ENCODE data around the gene NEUROD4.
"Not testable (repeated sequence)": the region's sequence is repeated elsewhere in the genome, so short reads cannot be mapped to it uniquely, and the experiment has no call there.

NEUROD4 gene

DNA sequence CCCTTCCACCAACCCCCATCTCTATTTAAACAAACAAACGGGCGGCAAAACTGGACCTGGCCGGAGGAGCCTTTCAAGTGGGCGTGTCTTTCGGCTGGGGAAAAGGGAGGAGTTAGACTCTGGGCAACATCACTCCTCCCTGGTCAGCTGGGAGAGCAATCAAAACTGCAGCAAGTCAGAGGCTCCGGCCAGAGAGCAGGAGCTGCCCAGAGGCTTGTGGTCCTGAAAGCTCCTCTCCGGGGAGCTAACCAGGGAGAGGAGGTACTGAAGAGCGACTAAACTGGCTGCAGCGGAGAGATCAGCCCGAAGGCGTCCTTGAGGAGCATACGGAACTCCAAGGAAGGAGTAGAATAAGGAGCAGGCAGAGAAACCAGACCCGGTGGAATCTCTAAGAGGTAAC, at the start of gene NEUROD4:
Gene NEUROD4 (plus strand): TSS at position 191 of the 400 bp plus-strand sequence. CDS start 6,466 bp downstream, outside the sequence.
- no peak for DNase-seq (ENCODE audit: low read depth in 2 of 2)

GRCh38 chr12:54970741-54971140, 49.0 kb upstream of the NEUROD4 start:
- DNase-seq (ENCODE audit: low read depth in 2 of 2), result no peak

DNA sequence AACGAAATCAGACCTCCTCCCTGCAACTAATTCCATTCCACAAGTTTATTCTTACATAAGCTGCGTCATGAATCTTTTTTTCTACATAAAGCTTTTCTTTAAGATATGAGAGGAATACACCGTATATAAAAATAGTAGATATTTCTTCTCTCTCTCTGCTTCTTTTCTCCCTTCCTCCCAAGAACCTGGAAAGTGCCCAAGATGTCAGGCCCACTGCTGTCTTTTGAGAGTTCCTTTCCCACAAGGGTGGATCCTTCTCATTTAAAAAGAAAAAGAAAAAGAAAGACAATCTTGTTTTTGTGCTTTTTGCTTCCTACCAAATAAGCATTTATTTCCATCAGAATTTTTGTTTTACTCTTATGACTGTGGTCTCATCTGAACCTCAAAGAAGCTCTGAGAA, 46.2 kb upstream of the NEUROD4 start:
- no peak for DNase-seq (ENCODE audit: low read depth in 2 of 2)

DNA sequence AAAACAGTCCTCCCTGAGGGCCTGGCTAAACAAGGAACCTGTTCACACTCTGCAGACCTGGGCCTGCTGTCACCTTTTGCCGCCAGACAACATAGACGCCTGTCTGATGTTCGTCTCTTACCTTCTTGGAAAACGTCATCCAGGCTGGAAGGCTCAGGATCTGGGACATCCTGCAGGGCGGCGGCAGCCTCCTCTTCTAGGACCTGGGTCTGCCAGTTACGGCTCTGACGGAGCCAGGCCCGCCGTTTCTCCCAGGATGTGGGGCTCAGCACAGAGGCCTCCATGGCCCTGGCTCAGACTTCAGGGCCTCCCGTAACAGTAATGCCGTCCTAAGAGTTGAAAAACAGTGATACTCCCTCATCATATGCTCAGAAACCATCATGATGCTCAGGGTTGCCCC, 45.5 kb upstream of the NEUROD4 start:
- no peak for DNase-seq (ENCODE audit: low read depth in 2 of 2)

DNA sequence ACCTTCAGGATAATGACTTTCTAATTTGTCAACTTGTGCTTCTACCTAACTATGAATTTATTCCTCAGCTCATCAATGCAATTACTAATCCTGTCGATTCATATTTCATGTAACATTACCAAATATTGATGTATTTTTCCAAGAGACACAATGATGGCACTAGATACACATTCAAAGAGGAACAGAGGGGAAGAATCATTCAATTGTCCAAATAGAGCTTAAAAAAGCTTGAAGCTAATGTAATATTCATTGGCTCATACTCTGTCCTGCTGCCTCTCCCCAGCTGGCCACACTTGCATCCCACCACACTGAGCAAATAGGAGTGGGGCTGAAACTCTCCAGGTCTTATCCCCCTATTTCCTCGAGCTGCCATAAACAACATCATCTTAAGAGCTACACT, 44.5 kb upstream of the NEUROD4 start:
- DNase-seq (ENCODE audit: low read depth in 2 of 2), result no peak

DNA sequence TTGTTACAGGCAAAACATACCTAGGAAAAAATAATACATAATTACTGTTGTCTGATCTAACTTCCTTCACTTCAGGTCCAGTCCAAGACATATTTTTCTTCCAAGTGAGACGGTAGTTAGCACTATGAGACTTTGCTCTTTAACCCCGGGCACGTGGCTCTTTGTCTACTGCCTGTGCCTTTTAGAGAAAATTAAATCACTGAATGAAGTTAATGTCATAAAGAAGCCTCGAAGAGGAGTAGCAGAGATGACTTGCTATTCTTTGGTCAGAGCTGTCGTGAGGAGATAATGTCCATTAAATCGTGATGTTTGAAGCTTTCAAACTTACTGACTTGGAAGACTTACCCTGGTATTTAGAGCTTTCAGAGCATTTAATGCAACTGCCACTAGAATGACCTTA, 43.9 kb upstream of the NEUROD4 start:
- DNase-seq (ENCODE audit: low read depth in 2 of 2), result no peak

DNA sequence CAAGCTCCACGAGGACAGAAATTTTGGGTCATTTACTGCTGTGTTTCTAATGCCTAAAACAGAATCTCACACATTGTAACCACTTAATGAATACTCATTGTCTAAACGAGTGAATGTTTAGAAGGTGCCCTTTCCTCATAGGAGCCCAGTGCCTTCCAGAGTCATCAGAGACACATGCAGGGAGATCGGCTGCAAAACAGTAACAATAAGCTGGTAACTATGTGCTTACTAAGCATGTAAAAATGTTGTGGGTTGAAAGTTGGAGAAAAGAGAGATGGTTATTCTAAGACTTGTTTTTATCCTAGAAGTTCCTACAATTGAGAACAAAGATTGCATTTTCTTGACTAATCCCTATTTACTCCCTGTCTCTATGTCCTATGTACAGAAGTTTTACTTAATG, 42.6 kb upstream of the NEUROD4 start:
- DNase-seq (ENCODE audit: low read depth in 2 of 2), result no peak

- no peak for DNase-seq (ENCODE audit: low read depth in 2 of 2)
Observed at GRCh38 chr12:54977857-54978256, 41.9 kb upstream of the NEUROD4 start.

- peak in 1 of 2 donors; percentile 43 for DNase-seq (ENCODE audit: low read depth in 2 of 2)
Observed at GRCh38 chr12:54980341-54980740, 39.4 kb upstream of the NEUROD4 start.

DNA sequence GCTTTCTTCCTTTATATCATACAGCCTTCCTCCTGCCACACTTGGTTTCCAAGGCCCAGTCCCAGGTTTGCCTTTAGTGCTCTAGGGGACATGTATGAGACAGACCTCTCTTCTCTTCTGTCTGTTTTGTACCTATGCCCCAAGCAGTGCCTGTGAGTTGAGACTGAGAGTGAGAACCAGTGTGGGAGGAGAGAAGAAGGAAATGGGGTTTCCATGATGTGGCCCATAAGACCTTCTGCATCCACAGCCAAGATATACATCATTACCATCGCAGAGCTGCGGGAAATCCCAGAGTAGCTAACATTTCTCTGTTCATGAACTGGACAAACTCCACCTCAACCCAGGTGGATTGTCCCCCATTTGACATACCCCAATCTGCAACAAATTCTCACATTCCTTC, 38.0 kb upstream of the NEUROD4 start:
- peak; percentile 18 to 34 for DNase-seq (ENCODE audit: low read depth in 2 of 2)

DNA sequence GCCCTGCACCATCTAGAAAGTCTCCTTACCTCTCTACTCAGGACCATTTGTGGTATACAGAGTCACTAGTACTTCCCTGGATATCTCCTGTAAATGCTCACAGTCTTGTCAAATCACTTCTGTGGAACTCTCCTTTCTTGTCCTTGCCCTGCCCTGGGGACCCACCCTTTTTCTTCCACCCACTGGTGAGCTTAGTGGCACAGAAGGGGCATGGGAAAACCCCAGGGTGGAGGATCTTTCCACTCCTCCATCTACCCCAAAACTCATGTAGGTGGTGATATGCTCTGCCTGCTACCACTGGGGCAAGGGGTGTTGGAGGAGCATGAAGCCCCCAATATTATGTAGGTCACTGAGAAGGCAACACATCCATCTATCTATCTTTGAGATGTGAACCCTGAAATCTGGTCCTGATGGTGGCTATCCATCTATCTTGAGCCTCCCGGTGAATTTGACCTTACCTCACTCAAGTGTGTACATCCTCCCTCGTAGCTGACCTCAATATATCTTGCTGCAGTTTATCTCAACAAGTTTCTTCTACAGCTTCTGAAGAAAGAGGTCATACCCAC, 36.2 kb upstream of the NEUROD4 start:
- DNase-seq (ENCODE audit: low read depth in 2 of 2), result peak in 1 of 2 donors; percentile 35

- DNase-seq (ENCODE audit: low read depth in 2 of 2), result peak; percentile 61 to 72
Observed at GRCh38 chr12:54984658-54985376, 35.0 kb upstream of the NEUROD4 start, which contains the start of gene TESPA1. Gene TESPA1 (minus strand): TSS chr12:54984762. CDS start chr12:54974562, 10,200 bp downstream.

DNA sequence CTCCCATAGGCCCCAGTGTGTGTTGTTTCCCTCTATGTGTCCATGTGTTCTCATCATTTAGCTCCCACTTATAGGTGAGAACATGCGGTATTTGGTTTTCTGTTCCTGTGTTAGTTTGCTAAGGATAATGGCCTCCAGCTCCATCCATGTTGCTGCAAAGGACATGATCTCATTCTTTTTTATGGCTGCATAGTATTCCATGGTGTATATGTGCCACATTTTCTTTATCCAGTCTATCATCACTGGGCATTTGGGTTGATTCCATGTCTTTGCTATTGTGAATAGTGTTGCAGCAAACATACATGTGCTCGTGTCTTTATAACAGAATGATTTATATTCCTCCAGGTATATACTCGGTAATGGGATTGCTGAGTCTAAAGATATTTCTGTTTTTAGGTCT, 33.0 kb upstream of the NEUROD4 start:
- DNase-seq (ENCODE audit: low read depth in 2 of 2), result not testable (repeated sequence)

- DNase-seq (ENCODE audit: low read depth in 2 of 2), result no peak
Observed at GRCh38 chr12:54987611-54988231, 32.1 kb upstream of the NEUROD4 start.

- no peak for DNase-seq (ENCODE audit: low read depth in 2 of 2)
Observed at GRCh38 chr12:54988402-54989054, 31.2 kb upstream of the NEUROD4 start.

- DNase-seq (ENCODE audit: low read depth in 2 of 2), result no peak
Observed at GRCh38 chr12:54989829-54990228, 29.9 kb upstream of the NEUROD4 start.

DNA sequence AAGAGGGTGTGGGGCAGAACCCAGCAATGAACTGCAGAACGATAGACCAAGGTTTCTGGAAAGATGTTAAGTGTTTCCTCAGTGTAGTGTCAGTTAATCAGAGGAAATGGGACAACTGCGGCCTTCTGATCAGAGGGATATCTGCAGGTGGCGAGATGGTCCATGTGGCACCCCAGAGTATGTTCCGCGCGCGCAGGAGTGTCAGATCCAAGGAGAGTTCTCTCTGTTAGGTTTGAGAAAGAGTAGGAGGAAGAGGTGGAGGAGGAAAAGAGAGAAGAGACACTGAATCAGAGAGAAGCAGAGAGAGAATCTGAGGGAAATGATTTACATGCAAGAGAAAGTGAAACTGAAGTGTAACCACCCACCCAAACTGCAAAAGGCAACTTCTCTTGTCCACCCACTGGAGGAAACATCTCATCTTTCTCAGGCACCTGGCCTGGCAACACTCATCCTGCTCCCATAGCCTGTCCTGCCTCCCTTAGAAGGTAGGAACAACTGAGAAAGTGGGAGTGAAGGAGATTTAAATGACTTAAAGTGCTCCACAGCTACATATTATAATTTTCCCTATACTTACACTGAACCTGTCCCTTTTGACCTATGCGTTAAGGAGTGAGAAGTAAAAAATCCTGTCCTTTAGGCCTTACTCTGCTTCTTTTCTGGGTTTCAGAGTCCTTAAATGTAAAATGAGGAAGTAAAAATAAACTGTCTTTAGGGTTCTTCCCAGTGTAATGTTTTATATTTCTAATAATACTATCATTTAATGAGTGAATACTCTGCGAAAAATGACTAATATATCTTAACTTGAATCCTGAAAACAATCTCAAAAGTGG, 28.4 kb upstream of the NEUROD4 start:
- DNase-seq (ENCODE audit: low read depth in 2 of 2), result peak in 1 of 2 donors; percentile 34

DNA sequence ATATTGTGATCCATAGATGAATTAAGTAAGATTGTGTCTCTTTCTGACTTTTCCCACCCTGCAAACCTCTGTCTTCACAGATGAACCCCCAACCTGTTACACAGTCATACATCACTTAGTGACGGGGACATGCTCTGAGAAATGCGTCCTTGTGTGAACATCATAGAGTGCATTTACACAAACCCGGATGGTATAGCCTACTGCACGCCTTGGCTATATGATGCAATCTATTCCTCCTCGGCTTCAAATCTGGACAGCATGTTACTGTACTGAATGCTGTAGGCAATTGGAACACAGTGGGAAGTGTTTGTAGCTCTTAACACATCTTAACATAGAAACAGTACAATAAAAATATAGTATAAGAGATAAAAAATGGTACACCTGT, 27.8 kb upstream of the NEUROD4 start:
- no peak for DNase-seq (ENCODE audit: low read depth in 2 of 2)

DNA sequence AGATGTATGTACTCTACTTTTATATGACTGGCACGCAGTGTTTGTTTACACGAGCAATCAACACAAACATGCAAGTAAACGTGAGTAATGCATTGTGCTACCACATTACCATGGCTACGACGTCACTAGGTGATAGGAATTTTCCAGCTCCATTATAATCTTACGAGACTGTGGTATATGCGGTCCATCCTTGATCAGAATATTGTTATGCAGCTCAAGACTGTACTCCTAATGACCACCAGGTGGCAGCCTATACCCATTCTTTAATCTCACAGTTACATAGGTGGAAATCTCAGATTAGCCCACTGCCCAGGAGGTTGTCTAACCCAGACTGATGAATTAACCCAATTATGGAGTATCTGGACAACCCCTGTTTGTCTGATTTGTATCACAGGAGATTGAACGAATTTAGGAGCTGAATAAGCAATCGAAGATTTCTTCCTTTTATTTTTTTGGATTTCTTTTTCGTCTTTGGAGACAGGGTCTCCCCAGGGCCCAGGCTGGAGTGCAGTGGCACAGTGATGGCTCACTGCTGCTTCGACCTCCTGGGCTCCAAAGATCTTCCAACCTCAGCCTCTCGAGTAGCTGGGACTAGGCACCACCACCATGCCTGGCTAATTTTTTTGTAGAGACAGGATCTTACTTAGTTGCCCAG, 26.5 kb upstream of the NEUROD4 start:
- peak; percentile 17 to 31 for DNase-seq (ENCODE audit: low read depth in 2 of 2)

GRCh38 chr12:54996205-54996604, 23.6 kb upstream of the NEUROD4 start:
- DNase-seq (ENCODE audit: low read depth in 2 of 2), result no peak

DNA sequence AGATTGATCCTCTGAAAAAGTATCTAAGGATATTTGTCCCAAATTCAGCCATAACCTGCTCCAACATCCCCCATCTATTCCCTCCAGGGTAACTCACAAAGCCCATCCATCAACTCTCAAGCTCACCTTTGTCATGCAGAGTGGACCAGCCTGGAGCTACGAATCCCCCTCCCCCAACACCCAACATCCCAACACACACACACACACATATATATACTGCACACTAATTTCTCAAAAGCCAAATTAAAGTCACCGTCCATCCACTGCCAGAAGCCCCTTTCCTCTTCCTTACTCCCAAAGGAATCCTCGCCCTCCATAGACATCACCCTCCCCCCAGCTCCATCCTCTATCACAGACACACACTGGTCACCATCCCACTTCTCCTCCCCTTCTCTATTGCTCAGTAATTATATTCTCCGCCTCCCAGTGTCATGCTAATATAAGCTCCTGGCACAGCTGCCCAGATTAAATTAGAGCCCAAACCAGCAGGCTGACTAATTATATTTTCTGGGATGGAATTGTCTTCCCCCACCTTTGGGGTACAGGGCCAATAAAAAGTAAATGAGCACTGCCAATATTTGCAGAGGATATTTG, 21.7 kb upstream of the NEUROD4 start:
- no peak for DNase-seq (ENCODE audit: low read depth in 2 of 2)

All from activated CD4-positive, alpha-beta T cell treated with anti-CD3 and anti-CD28 coated beads for 24 hours (primary cell).